HG02943 (cell line): ENCODE results near the gene PAF1.

Experiments
- ATAC-seq: cut with Tn5 transposase; IDR thresholded peaks from one replicate; pipeline ENCODE4 v1.9.1; 2021; ENCODE audit warnings: mild to moderate bottlenecking, low read depth, moderate library complexity; ENCODE audit not compliant: unreplicated experiment

The PAF1 gene

DNA sequence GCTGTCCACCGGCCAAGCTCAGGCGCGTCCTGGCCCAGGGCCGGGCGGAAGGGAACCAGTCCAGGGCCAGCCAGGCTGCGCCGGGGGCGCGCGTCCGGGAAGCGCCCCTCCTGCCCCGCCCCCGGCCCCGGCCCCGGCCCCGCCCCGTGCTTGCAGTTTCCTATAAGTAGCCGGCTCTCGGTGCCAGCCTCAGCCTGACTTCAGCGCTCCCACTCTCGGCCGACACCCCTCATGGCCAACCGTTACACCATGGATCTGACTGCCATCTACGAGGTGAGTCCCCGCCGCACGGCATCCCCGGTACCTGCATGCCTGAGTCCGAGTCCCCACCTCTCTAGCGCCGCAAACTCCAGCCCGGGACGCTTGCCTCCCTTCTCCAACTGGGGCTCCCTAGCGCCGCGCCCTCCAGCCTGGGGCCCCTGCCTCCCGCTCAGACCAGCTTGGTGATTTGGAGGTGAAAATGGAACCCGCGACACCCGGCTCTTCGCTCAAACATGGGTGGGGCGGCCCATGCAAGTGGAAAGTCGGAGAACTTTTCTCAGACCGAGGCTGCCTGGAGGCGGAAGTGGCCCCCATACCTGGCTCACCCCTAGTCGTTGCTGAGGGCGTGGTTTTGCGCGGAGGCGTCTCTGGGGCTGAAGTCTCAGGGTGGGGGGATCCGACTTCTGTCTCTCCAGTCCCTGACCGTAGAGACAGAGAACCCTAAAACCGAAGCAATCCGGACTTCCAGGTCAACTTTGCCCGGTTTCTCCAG lies 15.9 kb upstream of the PAF1 start, which contains the start of gene ZFP36:
Gene ZFP36, plus strand, starts transcription at position 192 of the 754 bp plus-strand sequence. Its CDS starts 58 bp downstream, at position 250.
- ATAC-seq: no peak

DNA sequence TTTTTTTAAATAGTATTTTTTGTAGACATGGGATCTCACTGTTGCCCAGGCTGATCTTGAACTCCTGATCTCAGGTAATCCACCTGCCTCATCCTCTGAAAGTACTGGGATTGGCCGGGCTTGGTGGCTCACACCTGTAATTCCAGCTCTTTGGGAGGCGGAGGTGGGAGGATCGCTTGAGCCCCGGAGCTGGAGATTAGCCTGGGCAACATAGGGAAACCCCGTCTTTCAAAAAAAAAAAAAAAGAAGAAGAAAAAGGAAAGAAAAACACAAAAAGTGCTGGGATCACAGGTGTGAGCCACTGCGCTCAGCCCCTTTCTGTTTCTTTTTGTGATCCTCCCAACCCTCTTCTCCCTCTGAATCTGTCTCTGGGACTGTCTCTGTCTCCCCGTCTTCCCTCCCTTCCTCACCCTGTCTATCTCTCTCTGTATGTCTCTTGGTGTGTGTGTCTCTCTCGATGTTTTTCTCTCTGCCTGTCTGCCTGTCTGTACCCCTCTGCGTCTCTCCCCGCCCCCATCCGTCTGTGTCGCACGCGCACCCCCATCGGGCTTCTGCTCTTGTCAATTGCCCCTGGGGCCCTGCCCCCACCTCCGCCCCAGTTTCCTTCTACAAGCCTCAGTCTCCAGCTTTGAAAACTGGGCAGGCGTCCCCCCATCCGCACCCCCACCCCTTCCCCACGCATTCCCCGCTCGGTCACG lies 15.2 kb upstream of the PAF1 start:
- ATAC-seq: no peak

DNA sequence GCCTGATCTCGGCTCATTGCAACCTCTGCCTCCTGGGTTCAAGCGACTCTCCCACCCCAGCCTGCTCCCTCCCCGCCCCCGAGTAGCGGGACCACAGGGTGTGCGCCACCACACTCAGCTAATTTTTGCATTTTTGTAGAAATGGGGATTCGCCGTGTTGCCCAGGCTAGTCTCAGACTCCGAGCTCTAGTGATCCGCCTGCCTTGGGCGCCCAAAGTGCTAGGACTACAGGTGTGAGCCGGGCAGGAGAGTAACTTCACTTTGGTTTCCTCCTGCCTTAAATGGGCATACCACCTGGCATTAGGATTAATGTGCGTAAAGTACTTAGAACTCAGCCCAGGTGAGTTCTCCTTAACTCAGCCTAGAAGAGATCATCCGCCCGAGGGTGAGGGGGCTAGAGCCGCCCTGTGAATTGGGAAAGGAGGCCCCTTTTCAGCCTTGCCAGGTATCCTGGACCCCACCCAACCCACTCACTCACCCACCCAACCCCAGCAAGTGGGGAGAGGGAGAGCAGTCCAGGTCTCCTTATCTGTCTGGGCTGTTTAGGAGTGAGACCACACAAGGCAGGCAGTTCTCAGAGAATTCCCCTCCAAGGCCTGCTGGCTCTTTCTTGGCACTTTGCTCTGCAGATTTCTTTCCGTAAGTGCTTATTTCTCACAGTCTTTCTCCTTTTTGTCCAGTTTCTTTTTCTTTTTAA lies 14.5 kb upstream of the PAF1 start:
- ATAC-seq: no peak

GRCh38 chr19:39403331-39404312 lies 12.7 kb upstream of the PAF1 start:
- ATAC-seq: no peak

DNA sequence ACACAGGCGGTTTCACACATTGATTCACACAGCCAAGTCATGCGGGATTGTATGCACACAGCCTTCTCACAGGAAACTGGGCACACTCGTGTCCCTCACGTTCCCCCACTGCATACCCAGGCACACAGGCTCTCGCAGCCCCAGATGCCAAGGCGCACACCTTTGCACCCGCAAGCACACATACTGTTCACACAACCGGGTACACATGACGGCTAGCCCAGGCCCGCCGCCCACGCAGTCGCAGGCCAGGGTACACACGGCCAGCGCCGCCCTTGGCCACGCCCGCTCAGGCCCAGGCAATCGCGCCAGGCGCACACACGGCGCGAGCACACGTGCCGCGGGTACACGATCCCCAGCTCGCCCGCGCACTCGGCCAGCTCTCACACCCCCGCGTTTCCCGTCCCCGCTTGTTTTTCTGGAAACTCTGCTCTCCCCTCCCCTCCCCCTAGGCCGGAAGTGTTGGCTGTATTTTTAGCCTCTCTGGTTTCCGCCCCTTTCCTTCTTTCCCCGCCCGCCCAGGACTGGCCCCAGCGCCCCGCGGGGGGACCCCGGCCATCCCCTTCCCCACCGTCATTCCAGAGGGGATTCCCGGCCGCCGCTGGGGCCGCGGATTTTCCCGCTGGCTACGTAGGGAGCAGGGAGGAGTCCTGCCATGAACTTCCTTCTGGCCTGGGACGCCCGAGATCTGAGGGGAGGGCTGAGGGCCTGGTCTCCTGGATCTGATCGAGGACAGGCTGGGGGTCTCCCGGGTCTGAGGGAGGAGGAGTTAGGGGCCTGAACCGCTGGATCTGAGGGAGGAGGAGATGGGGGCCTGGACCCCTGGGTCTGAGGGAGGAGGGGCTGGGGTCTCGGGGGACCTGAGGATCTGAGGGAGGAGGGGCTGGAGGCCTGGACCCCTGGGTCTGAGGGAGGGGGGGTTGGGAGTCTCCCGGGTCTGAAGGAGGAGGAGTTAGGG lies 11.7 kb upstream of the PAF1 start:
- no peak for ATAC-seq

GRCh38 chr19:39401549-39402345 lies 10.8 kb upstream of the PAF1 start:
- ATAC-seq: no peak

DNA sequence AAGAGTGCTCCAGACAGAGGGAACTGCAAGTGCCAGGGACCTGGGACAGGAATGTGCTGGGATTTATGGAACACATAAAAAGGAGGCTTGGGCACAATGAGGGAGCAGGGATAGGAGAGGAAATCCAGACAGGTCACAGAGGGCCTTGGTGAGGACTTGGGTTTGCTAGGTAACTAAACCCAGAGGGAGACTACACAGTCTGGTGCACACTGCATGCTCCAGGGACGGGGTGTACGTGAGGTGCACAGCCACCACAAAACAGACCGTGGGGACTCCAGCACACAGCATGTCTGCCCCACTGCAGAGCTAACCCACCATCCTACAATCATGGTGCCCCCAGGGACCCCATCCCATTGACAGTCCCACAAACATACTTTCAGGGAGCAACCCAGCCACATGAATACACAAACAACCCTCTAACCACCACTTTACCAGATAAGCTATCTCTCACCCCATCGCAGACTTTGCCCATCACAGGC lies 10.2 kb upstream of the PAF1 start:
- ATAC-seq: no peak

GRCh38 chr19:39400061-39400460 lies 9.2 kb upstream of the PAF1 start:
- no peak for ATAC-seq

GRCh38 chr19:39399668-39400050 lies 8.8 kb upstream of the PAF1 start:
- ATAC-seq: no peak

DNA sequence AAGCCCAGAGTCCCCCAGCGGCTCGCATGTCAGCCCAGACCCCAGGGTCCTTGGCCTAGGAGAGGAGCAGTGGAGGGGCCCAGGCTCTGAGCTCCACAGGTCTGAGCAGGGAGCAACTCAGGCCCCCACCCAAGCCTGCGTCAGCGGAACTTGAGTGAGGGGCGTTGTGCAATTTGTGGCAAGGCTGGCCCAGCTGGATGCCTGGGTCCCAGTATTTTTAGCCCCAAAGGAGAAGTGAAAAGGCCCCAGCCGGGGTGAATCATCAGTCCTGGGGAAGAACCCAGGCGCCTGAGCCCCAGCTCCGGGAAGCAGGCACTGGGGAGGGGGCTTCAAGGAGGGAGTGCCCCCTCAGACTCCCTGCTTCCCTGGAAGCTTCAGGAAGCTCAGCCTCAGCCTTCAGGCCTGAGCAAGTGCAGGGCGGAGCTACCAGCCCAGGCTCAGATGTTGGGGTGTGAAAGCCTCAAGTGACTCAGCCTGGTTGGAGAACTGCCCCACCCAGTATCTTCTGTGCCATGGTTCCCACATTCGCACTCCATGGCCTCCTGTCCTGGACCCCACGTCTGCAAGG lies 7.5 kb upstream of the PAF1 start:
- ATAC-seq: no peak

GRCh38 chr19:39397360-39398296 lies 6.7 kb upstream of the PAF1 start:
- no peak for ATAC-seq

DNA sequence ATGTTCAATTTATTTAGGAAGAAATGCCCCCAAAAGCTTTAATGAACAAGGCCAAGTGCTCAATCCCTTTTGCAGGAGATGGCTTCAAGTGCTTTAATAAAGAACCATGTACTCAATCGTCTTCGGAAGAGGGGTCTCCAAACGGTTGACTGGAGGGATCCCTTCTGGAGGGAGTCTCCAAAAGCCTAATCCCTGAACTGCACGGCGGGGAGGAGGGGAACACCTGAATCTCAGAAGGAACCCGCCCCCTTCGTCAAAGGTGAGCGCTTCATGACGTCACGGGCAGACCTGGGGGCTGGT lies 505 bp downstream of the PAF1 start:
- ATAC-seq: no peak

- ATAC-seq: no peak
Measured at GRCh38 chr19:39389631-39390414, 1.1 kb downstream of the PAF1 start.

GRCh38 chr19:39388657-39389056 lies 2.2 kb downstream of the PAF1 start:
- ATAC-seq: no peak

DNA sequence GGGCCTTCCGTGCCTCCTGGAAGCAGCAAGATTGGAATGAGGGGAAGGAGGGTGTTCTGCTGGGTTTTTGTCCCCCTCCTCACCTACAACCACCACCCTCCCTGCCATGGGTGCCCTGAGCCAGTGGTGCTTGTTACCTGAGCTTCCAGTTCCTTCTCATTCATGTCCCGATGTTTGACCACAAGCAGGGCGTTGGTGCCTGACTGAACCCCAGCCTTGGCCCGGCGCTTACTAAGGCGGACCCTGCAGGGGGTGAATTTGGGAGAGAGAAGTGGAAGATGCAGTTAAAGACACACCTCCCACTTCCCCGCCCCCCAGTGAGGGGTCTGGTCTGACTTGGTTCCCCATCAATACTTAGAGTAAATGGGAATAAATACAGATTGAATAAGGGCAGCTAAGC lies 4.3 kb downstream of the PAF1 start:
- ATAC-seq: no peak
